Erythroblast (primary cell): ENCODE measurements around the gene MED13L.

Experiments
- GATA1 ChIP-seq: IDR thresholded peaks from 2 replicates; pipeline ENCODE4 v1.6.1; 2011; ENCODE audit warnings: low read depth, mild to moderate bottlenecking, control low read depth, low read length, moderate library complexity
- POLR2A ChIP-seq: IDR thresholded peaks from 2 replicates; pipeline ENCODE4 v1.6.1; 2011; ENCODE audit warnings: mild to moderate bottlenecking, low read length

DNA sequence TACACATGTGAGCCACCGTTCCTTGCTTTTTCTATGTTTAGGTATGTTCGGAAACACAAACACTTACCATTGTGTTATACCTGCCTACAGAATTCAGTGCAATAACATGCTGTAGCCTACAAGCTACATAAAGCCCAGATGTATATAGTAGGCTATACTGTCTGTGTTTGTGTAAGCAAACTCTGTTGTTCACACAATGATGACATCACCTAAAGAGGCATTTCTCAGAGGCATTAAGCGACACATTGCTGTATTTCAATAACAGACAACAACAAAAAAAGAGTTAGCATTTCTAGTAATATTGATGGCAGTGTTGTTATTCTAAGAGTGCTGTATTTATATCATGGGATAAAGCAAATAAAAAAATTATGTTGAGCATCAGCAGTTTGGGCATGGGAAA is 70.2 kb downstream of the MED13L start:
- no peak for TF ChIP-seq POLR2A
- no peak for TF ChIP-seq GATA1
